ENCODE measurements around the gene SPIRE1. TPM values are rescaled to one million over a fixed set of nuclear protein-coding genes. Genes with fewer than 3 reads are reported as not detected.

SPIRE1 gene
- polyA plus RNA-seq, 3 donors = 31.6 to 36.5 (median 36.1) TPM

Other genes with a start within 250 kb of the SPIRE1 start
- gene CEP76, start 44.6 kb upstream of the SPIRE1 start, polyA plus RNA-seq (ENCODE audit: insufficient read length in 3 of 3) = 10 to 100 TPM; 10.1 to 12.3 (median 11.4) TPM
- 10 to 100 TPM; 67.1 to 79.4 (median 73.1) TPM for gene PSMG2, start 44.9 kb upstream of the SPIRE1 start, polyA plus RNA-seq (ENCODE audit: insufficient read length in 3 of 3)
- 10 to 100 TPM; 55.4 to 57.9 (median 57.8) TPM for gene PTPN2, start 226.1 kb upstream of the SPIRE1 start, polyA plus RNA-seq (ENCODE audit: insufficient read length in 3 of 3)